ENCODE measurements around the gene NECAB2. TPM values are rescaled to one million over a fixed set of nuclear protein-coding genes. Genes with fewer than 3 reads are reported as not detected.

The NECAB2 gene
- polyA plus RNA-seq, 1 donor (not counting 4 experiments of a cell fraction or from before 2014, with no cell fraction given): not detected

- Histone ChIP-seq H3K9me1 (ENCODE audit: control insufficient read depth, extremely low read depth, insufficient read depth, low read length) (no peaks in the 10 kb centered on the region), H3K27ac (ENCODE audit: control insufficient read depth, insufficient read depth, low read length) (no peak overlapping the region), H2AFZ (ENCODE audit: control insufficient read depth, low read length) (no peak overlapping the region), H3K9ac (ENCODE audit: control insufficient read depth, extremely low read depth, insufficient read depth, low read length) (no peak overlapping the region), H4K20me1 (ENCODE audit: control insufficient read depth, extremely low read depth, insufficient read depth, low read length) (no peaks in the 10 kb centered on the region), H3K36me3 (ENCODE audit: control insufficient read depth in 2 of 2, extremely low read depth in 1 of 2, insufficient read depth in 2 of 2, low read length in 2 of 2) (no peaks in the 10 kb centered on the region), H3K9me3 (ENCODE audit: control insufficient read depth, low read depth, low read length) (no peaks in the 10 kb centered on the region), H3K4me3 (ENCODE audit: control insufficient read depth in 2 of 3, extremely low read depth in 1 of 3, insufficient read depth in 2 of 3, low read depth in 1 of 3, low read length in 3 of 3) (no peak overlapping the region), H3K79me2 (ENCODE audit: control insufficient read depth, insufficient read depth, low read length) (no peaks in the 10 kb centered on the region), H3K4me2 (ENCODE audit: control insufficient read depth, extremely low read depth, insufficient read depth, low read depth, low read length) (no peak overlapping the region), H3K4me1 (ENCODE audit: control insufficient read depth, extremely low read depth, insufficient read depth, low read length) (peaks cover 13% of the 10 kb centered on the region), H3K27me3 (ENCODE audit: control insufficient read depth, extremely low read depth, insufficient read depth, low read length) (peaks cover 17% of the 10 kb centered on the region)
- FAIRE-seq: no peak
- TF ChIP-seq EZH2 (IDR thresholded peaks at IDR 0.05; ENCODE audit: low read length) (no peak), CTCF (optimal IDR thresholded peaks at IDR 0.05 in 1 of 3, IDR thresholded peaks at IDR 0.05 in 1 of 3, conservative IDR thresholded peaks at IDR 0.05 in 1 of 3; ENCODE audit: extremely low read depth in 1 of 3, insufficient read depth in 2 of 3, low read length in 3 of 3) (no peak)
- DNase-seq (ENCODE audit: low read depth, low spot score): no peak
- dilution Hi-C loops (cut with MboI; ENCODE audit: extremely low pct_ligation_motif_present, low sequenced_read_pairs): no loop called here
Observed at GRCh38 chr16:83994703-83995102, 26.7 kb downstream of the NECAB2 start.

DNA sequence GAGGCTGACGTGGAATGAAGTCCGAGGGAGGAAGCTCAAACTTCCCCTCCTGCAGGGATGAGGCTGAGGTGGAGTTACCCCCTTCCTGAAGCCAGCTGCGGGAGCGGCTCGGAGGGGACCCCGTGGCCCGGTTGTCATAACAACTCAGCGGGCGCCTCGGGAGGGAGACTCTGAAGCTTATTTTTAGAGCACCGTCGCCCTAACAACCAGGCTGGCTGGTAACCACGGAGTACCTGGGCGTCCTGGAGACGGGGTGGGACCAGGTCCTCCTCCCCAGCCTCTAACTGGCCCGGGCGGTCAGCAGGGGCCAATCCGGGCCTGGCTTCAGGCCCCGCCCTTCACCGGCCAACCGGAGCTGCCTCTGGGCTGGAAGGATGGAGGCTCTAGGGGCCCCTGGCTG is 27.7 kb downstream of the NECAB2 start:
- dilution Hi-C loops (cut with MboI; ENCODE audit: extremely low pct_ligation_motif_present, low sequenced_read_pairs): no loop called here
- FAIRE-seq (no peak), DNase-seq (ENCODE audit: low read depth, low spot score) (no peak)
- no peaks in the 10 kb centered on the region for H3K36me3 ChIP-seq (ENCODE audit: control insufficient read depth in 2 of 2, extremely low read depth in 1 of 2, insufficient read depth in 2 of 2, low read length in 2 of 2)
- H3K79me2 ChIP-seq (ENCODE audit: control insufficient read depth, insufficient read depth, low read length): no peaks in the 10 kb centered on the region
- TF ChIP-seq CTCF (optimal IDR thresholded peaks at IDR 0.05 in 1 of 3, IDR thresholded peaks at IDR 0.05 in 1 of 3, conservative IDR thresholded peaks at IDR 0.05 in 1 of 3; ENCODE audit: extremely low read depth in 1 of 3, insufficient read depth in 2 of 3, low read length in 3 of 3) (no peak), EZH2 (IDR thresholded peaks at IDR 0.05; ENCODE audit: low read length) (no peak)
- H3K27me3 ChIP-seq (ENCODE audit: control insufficient read depth, extremely low read depth, insufficient read depth, low read length): peaks cover 8% of the 10 kb centered on the region
- no peaks in the 10 kb centered on the region for H4K20me1 ChIP-seq (ENCODE audit: control insufficient read depth, extremely low read depth, insufficient read depth, low read length)
- H3K4me1 ChIP-seq (ENCODE audit: control insufficient read depth, extremely low read depth, insufficient read depth, low read length): peaks cover 13% of the 10 kb centered on the region
- no peaks in the 10 kb centered on the region for H3K9me3 ChIP-seq (ENCODE audit: control insufficient read depth, low read depth, low read length)
- no peak overlapping the region for H2AFZ ChIP-seq (ENCODE audit: control insufficient read depth, low read length)
- no peaks in the 10 kb centered on the region for H3K9me1 ChIP-seq (ENCODE audit: control insufficient read depth, extremely low read depth, insufficient read depth, low read length)
- no peak overlapping the region for H3K27ac ChIP-seq (ENCODE audit: control insufficient read depth, insufficient read depth, low read length)
- no peak overlapping the region for H3K4me2 ChIP-seq (ENCODE audit: control insufficient read depth, extremely low read depth, insufficient read depth, low read depth, low read length)
- no peak overlapping the region for H3K4me3 ChIP-seq (ENCODE audit: control insufficient read depth in 2 of 3, extremely low read depth in 1 of 3, insufficient read depth in 2 of 3, low read depth in 1 of 3, low read length in 3 of 3)
- H3K9ac ChIP-seq (ENCODE audit: control insufficient read depth, extremely low read depth, insufficient read depth, low read length): no peak overlapping the region

All from keratinocyte (primary cell).